Heart right ventricle (tissue), 16 donors: ENCODE data around the gene FIGLA. TPM values are rescaled to one million over a fixed set of nuclear protein-coding genes. Genes with fewer than 3 reads are reported as not detected.
A peak's percentile ranks its signal among the peaks of the same experiment; 100 is the strongest.

Source experiments
- ATAC-seq, 8 donors: fragments of 200-7000 bp; cut with Tn5 transposase; one replicate each; pipeline ENCODE4 v1.9.1; 2020; ENCODE audit warnings: mild to moderate bottlenecking in 8 of 8, moderate library complexity in 8 of 8, moderate number of reproducible peaks in 1 of 8
- DNase-seq, 2 donors: peaks; one replicate each; pipeline ENCODE4 v3.0.0-alpha.2; 2020
- H3K27ac ChIP-seq, 10 donors: fragments of 200-600 bp; sonication (generic) in 2 of 10; one replicate each; pipeline versions ENCODE4 v1.5.0 to v1.8.0; 2020 to 2022; ENCODE audit warnings: mild to moderate bottlenecking in 3 of 10
- H3K27me3 ChIP-seq, 7 donors: fragments of 200-600 bp; one replicate each; pipeline ENCODE4 v1.8.0; 2021 to 2022; ENCODE audit warnings: mild to moderate bottlenecking in 2 of 7
- H3K36me3 ChIP-seq, 9 donors: fragments of 200-600 bp; sonication (generic) in 1 of 9; one replicate each; pipeline versions ENCODE4 v1.5.0 to v1.8.0; 2020 to 2022; ENCODE audit warnings: mild to moderate bottlenecking in 2 of 9
- H3K4me1 ChIP-seq, 9 donors: fragments of 200-600 bp; sonication (generic) in 1 of 9; one replicate each; pipeline versions ENCODE4 v1.5.0 to v1.8.0; 2020 to 2022; ENCODE audit warnings: mild to moderate bottlenecking in 4 of 9
- H3K4me3 ChIP-seq, 10 donors: fragments of 200-600 bp; sonication (generic) in 2 of 10; one replicate each; pipeline versions ENCODE4 v1.5.0 to v1.8.0; 2020 to 2022; ENCODE audit warnings: mild to moderate bottlenecking in 7 of 10, moderate library complexity in 2 of 10
- H3K9me3 ChIP-seq, 11 donors: fragments of 200-600 bp in 10 of 11; sonication (generic) in 2 of 11; one replicate each; pipeline versions ENCODE4 v1.5.0 to v1.8.0; 2013 to 2022; ENCODE audit warnings: mild to moderate bottlenecking in 2 of 11, control low read depth in 1 of 11, moderate library complexity in 1 of 11
- CTCF ChIP-seq, 9 donors: fragments of 200-600 bp; sonication (generic) in 2 of 9; IDR thresholded peaks; one replicate each; pipeline versions ENCODE4 v1.5.0 to v1.8.0; 2021 to 2022; ENCODE audit warnings: antibody characterized with exemption in 9 of 9, mild to moderate bottlenecking in 5 of 9, moderate library complexity in 1 of 9
- WGBS, 2 donors: extraction: QIAGEN DNeasy Blood & Tissue Kit; methylation state at CpG; one replicate each; pipeline ENCODE4 v1.1.7; 2013; ENCODE audit warnings: inconsistent platforms in 1 of 2; 5-methylcytosine and 5-hydroxymethylcytosine counted together
- intact Hi-C, 10 donors: fragments of 100-400 bp; cut with DNase I; formaldehyde crosslinking; loops; one replicate each; pipeline versions ENCODE4 v1.11.1 to v1.14.2; 2022
- polyA plus RNA-seq, 2 donors: library from polyadenylated mRNA; stranded (reverse); fragments of 200-250 nt; gene quantifications; one replicate each; pipeline ENCODE4 v1.2.3, GENCODE V29; 2013
- total RNA-seq, 10 donors: library from RNA; stranded (reverse); fragmentation: NEBNext Ultra II Directional in 3 of 10; extraction: Animal tissue kit (Norgen Biotek cat#: 25700) in 3 of 10; gene quantifications; one replicate each; pipeline versions ENCODE4 v1.2.1 to v1.2.4, GENCODE V29; 2021 to 2023
- donor health status: Arrhythmogenic right ventricular cardiomyopathy.
- donor health status: ischemic (EF 13 %, LVEDD 7.1; RV severe dilation, severe dysfunction).
- donor health status: healthy with polysubstance abuse.
- donor health status: DM: no; HTN: yes; CAD: no.
- donor health status: DM: no; HTN: no; CAD: no.
- donor health status: ischemic (EF 25% LVEDD 6.9; RV normal size, moderate dysfunction).
- donor health status: ischemic (EF 25% LVEDD 5.7; RV mildly dilated, moderate dysfunction).
- donor health status: healthy.
- donor health status: DM: yes; HTN: yes; CAD: no.
- donor health status: Ischemic cardiomyopathy.
- donor health status: ischemic (EF 35%, LVEDD 5.7; RV mildly dilated, moderate dysfunction).
- donor health status: nonischemic (EF 11% LVEDD 7.7; RV severe dilation, severe dysfunction).
- donor health status: DM: yes; HTN: yes; CAD: no.
- donor health status: PGD.
- donor health status: ischemic (EF 29% LVEDD 5.4; RV normal size, mild dysfunction).
- donor health status: nonischemic (EF 23%, LVEDD 6.1; RV moderate dilation, normal function).

Gene FIGLA
- total and polyA plus RNA-seq, 12 donors: 0.36 to 0.51 TPM; not detected in 10

- peak; percentile 19 to 20 for DNase-seq
These were observed 22.5 kb downstream of the FIGLA start, which contains the start of gene ADD2 for GRCh38 chr2:70767699-70768589. Gene ADD2 (minus strand): TSS chr2:70768200. CDS start chr2:70706408, 61,792 bp downstream.

GRCh38 chr2:70767079-70767698 lies 23.3 kb downstream of the FIGLA start:
- no peaks in the 10 kb centered on the region for H3K9me3 ChIP-seq
- ATAC-seq (peak in 7 of 8 donors; percentile 52 to 77 (median 59)), DNase-seq (peak in 1 of 2 donors; percentile 11)
- intact Hi-C loops: no loop called here
- peaks cover 0 to 17% (median 14%) of the 10 kb centered on the region in 9 donors for H3K4me1 ChIP-seq
- H3K4me3 ChIP-seq: peak overlapping the region; percentile 20 to 64 (median 54)
- TF ChIP-seq CTCF (IDR thresholded peaks at IDR 0.05): no peak
- peak overlapping the region in 6 of 10 donors; percentile 13 to 55 (median 44) for H3K27ac ChIP-seq
- 0 to 1% methylated on average over 45 to 51 of the region's 51 CpGs for WGBS, 2 donors
- peaks cover 0 to 72% (median 41%) of the 10 kb centered on the region in 7 donors for H3K27me3 ChIP-seq
- no peaks in the 10 kb centered on the region for H3K36me3 ChIP-seq

More at GRCh38 chr2:70767699-70768589, 22.5 kb downstream of the FIGLA start, which contains the start of gene ADD2:
- H3K4me3 ChIP-seq: peak within 1 kb of the TSS; percentile 20 to 64 (median 54)
- no peaks in the 10 kb centered on the region for H3K36me3 ChIP-seq
- no peaks in the 10 kb centered on the region for H3K9me3 ChIP-seq
- WGBS, 2 donors: 0 to 1% methylated on average over 57 to 69 of the region's 74 CpGs
- peaks cover 0 to 70% (median 41%) of the 10 kb centered on the region in 7 donors for H3K27me3 ChIP-seq
- peak within 1 kb of the TSS in 6 of 10 donors; percentile 13 to 55 (median 44) for H3K27ac ChIP-seq
- H3K4me1 ChIP-seq: peaks cover 0 to 17% (median 14%) of the 10 kb centered on the region in 9 donors
- peak; percentile 75 to 90 (median 86) for ATAC-seq
- TF ChIP-seq CTCF (IDR thresholded peaks at IDR 0.05): peak in 7 of 9 donors; percentile 21 to 58 (median 42)
- intact Hi-C loops: no loop called here

GRCh38 chr2:70766357-70767078 lies 23.9 kb downstream of the FIGLA start:
- Histone ChIP-seq H3K27me3 (peaks cover 0 to 74% (median 41%) of the 10 kb centered on the region in 7 donors), H3K27ac (no peak overlapping the region), H3K4me1 (peaks cover 0 to 17% (median 14%) of the 10 kb centered on the region in 9 donors), H3K9me3 (no peaks in the 10 kb centered on the region), H3K36me3 (no peaks in the 10 kb centered on the region), H3K4me3 (peak overlapping the region in 8 of 10 donors; percentile 48 to 64 (median 58))
- WGBS, 2 donors: 29 to 33% methylated on average over 7 of the region's 7 CpGs
- no peak for ATAC-seq
- no peak for TF ChIP-seq CTCF (IDR thresholded peaks at IDR 0.05)
- DNase-seq: no peak
- intact Hi-C loops: no loop called here

GRCh38 chr2:70765507-70765906 lies 24.9 kb downstream of the FIGLA start:
- no peaks in the 10 kb centered on the region for H3K9me3 ChIP-seq
- ATAC-seq (no peak), DNase-seq (no peak)
- no peak for TF ChIP-seq CTCF (IDR thresholded peaks at IDR 0.05)
- H3K4me3 ChIP-seq: no peak overlapping the region
- intact Hi-C loops: no loop called here
- WGBS, 2 donors: 86 to 90% methylated on average over 7 of the region's 7 CpGs
- H3K27ac ChIP-seq: no peak overlapping the region
- H3K27me3 ChIP-seq: peaks cover 0 to 74% (median 41%) of the 10 kb centered on the region in 7 donors
- peaks cover 0 to 17% (median 14%) of the 10 kb centered on the region in 9 donors for H3K4me1 ChIP-seq
- H3K36me3 ChIP-seq: no peaks in the 10 kb centered on the region
